ENCODE data around the gene NPHS2.

The NPHS2 gene

GRCh38 chr1:179599623-179600249 is 24.0 kb upstream of the NPHS2 start:
- Histone ChIP-seq H3K4me1 (ENCODE audit: control insufficient read depth, low read length) (no peaks in the 10 kb centered on the region), H4K20me1 (ENCODE audit: control insufficient read depth, insufficient read depth, low read depth, low read length) (no peaks in the 10 kb centered on the region), H3F3A (ENCODE audit: control insufficient read depth, insufficient read depth) (no peaks in the 10 kb centered on the region), H3K27me3 (ENCODE audit: control insufficient read depth, low read length) (no peaks in the 10 kb centered on the region), H3K4me3 (ENCODE audit: low read length) (no peak overlapping the region), H3K79me2 (ENCODE audit: control insufficient read depth, low read length) (no peaks in the 10 kb centered on the region), H3K9me2 (replicated peaks; ENCODE audit: control insufficient read depth, low read length) (no peaks in the 10 kb centered on the region), H3K27ac (ENCODE audit: low read depth, low read length) (no peak overlapping the region), H3K4me2 (ENCODE audit: low read length) (no peak overlapping the region), H3K36me3 (ENCODE audit: control insufficient read depth, low read length) (no peaks in the 10 kb centered on the region), H3K9me3 (ENCODE audit: control insufficient read depth, insufficient read depth, low read length) (no peaks in the 10 kb centered on the region)
- TF ChIP-seq CTCF (IDR thresholded peaks at IDR 0.05; ENCODE audit: low read depth, low read length, poor library complexity, severe bottlenecking), result peak; percentile 61
- no peak for TF ChIP-seq EZH2phosphoT487 (IDR thresholded peaks at IDR 0.05; ENCODE audit: borderline replicate concordance, low read length)

GRCh38 chr1:179598631-179599030 is 22.9 kb upstream of the NPHS2 start:
- no peak overlapping the region for H3K27ac ChIP-seq (ENCODE audit: low read depth, low read length)
- no peak overlapping the region for H3K4me2 ChIP-seq (ENCODE audit: low read length)
- no peaks in the 10 kb centered on the region for H4K20me1 ChIP-seq (ENCODE audit: control insufficient read depth, insufficient read depth, low read depth, low read length)
- H3K9me2 ChIP-seq (replicated peaks; ENCODE audit: control insufficient read depth, low read length), result no peaks in the 10 kb centered on the region
- no peaks in the 10 kb centered on the region for H3K79me2 ChIP-seq (ENCODE audit: control insufficient read depth, low read length)
- H3F3A ChIP-seq (ENCODE audit: control insufficient read depth, insufficient read depth), result no peaks in the 10 kb centered on the region
- no peaks in the 10 kb centered on the region for H3K36me3 ChIP-seq (ENCODE audit: control insufficient read depth, low read length)
- no peaks in the 10 kb centered on the region for H3K4me1 ChIP-seq (ENCODE audit: control insufficient read depth, low read length)
- H3K9me3 ChIP-seq (ENCODE audit: control insufficient read depth, insufficient read depth, low read length), result no peaks in the 10 kb centered on the region
- no peaks in the 10 kb centered on the region for H3K27me3 ChIP-seq (ENCODE audit: control insufficient read depth, low read length)
- H3K4me3 ChIP-seq (ENCODE audit: low read length), result no peak overlapping the region
- TF ChIP-seq EZH2phosphoT487 (IDR thresholded peaks at IDR 0.05; ENCODE audit: borderline replicate concordance, low read length) (no peak), CTCF (IDR thresholded peaks at IDR 0.05; ENCODE audit: low read depth, low read length, poor library complexity, severe bottlenecking) (no peak)

- Histone ChIP-seq H3K4me3 (ENCODE audit: low read length) (no peak within 1 kb of the TSS), H3K4me2 (ENCODE audit: low read length) (no peak within 1 kb of the TSS), H3F3A (ENCODE audit: control insufficient read depth, insufficient read depth) (no peaks in the 10 kb centered on the region), H3K27me3 (ENCODE audit: control insufficient read depth, low read length) (no peaks in the 10 kb centered on the region), H3K9me2 (replicated peaks; ENCODE audit: control insufficient read depth, low read length) (no peaks in the 10 kb centered on the region), H3K4me1 (ENCODE audit: control insufficient read depth, low read length) (no peaks in the 10 kb centered on the region), H3K79me2 (ENCODE audit: control insufficient read depth, low read length) (no peaks in the 10 kb centered on the region), H3K9me3 (ENCODE audit: control insufficient read depth, insufficient read depth, low read length) (no peaks in the 10 kb centered on the region), H3K27ac (ENCODE audit: low read depth, low read length) (no peak within 1 kb of the TSS), H4K20me1 (ENCODE audit: control insufficient read depth, insufficient read depth, low read depth, low read length) (no peaks in the 10 kb centered on the region), H3K36me3 (ENCODE audit: control insufficient read depth, low read length) (no peaks in the 10 kb centered on the region)
- TF ChIP-seq EZH2phosphoT487 (IDR thresholded peaks at IDR 0.05; ENCODE audit: borderline replicate concordance, low read length) (no peak), CTCF (IDR thresholded peaks at IDR 0.05; ENCODE audit: low read depth, low read length, poor library complexity, severe bottlenecking) (no peak)
Measured at GRCh38 chr1:179591592-179592580, 16.1 kb upstream of the NPHS2 start, which contains the start of gene TDRD5. Gene TDRD5, plus strand, starts transcription at chr1:179591832. Its CDS starts 784 bp downstream, at chr1:179592616.

Measured in DOHH2 (cell line).